Measurements from ENCODE around the gene NECAB2. TPM values are rescaled to one million over a fixed set of nuclear protein-coding genes. Genes with fewer than 3 reads are reported as not detected.

NECAB2 gene
- polyA plus RNA-seq, 1 donor from 2014 or later: 12.5 TPM

DNA sequence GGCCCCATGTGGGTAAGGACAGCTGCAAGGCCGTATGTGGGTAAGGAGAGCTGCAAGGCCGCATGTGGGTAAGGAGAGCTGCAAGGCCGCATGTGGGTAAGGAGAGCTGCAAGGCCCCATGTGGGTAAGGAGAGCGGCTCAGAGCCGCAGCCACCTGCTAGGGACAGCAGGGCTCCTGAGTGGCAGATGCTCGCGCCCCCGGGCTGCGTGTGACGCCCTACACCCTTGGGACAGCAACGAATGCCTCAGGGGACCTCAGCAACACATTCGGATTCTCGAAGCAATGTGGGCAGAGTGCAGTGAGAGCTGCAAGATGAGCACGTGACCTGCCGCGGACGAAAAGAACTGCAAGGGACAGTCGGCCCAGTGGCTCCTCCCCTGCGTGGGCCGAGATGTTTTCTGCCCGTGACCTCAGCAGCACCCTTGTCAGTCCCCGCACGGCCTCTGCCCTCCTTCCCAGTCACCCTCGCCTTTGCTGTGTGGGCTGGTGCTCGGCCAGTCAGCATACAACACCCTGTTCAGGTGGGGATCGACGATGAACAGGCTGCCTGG lies 84.1 kb downstream of the NECAB2 start:
- Histone ChIP-seq H3K9me3 (ENCODE audit: low read length) (no peaks in the 10 kb centered on the region), H3F3A (ENCODE audit: insufficient read depth, low read length, poor library complexity, severe bottlenecking) (no peaks in the 10 kb centered on the region), H3K4me3 (ENCODE audit: low read length) (no peak overlapping the region), H3K9ac (ENCODE audit: low read length) (no peak overlapping the region), H3K79me2 (replicated peaks; ENCODE audit: insufficient read depth, low read length) (no peaks in the 10 kb centered on the region), H3K27ac (ENCODE audit: low read length) (no peak overlapping the region), H3K9me2 (ENCODE audit: insufficient read depth, low read length) (no peaks in the 10 kb centered on the region), H3K4me2 (ENCODE audit: low read length) (no peak overlapping the region), H4K20me1 (ENCODE audit: insufficient read depth) (no peaks in the 10 kb centered on the region), H3K27me3 (ENCODE audit: insufficient read depth, low read depth, low read length) (no peaks in the 10 kb centered on the region), H3K36me3 (ENCODE audit: insufficient read depth, low read length) (peaks cover 11% of the 10 kb centered on the region), H2AFZ (ENCODE audit: low read depth, low read length) (no peak overlapping the region)
- TF ChIP-seq, protein P1, sequence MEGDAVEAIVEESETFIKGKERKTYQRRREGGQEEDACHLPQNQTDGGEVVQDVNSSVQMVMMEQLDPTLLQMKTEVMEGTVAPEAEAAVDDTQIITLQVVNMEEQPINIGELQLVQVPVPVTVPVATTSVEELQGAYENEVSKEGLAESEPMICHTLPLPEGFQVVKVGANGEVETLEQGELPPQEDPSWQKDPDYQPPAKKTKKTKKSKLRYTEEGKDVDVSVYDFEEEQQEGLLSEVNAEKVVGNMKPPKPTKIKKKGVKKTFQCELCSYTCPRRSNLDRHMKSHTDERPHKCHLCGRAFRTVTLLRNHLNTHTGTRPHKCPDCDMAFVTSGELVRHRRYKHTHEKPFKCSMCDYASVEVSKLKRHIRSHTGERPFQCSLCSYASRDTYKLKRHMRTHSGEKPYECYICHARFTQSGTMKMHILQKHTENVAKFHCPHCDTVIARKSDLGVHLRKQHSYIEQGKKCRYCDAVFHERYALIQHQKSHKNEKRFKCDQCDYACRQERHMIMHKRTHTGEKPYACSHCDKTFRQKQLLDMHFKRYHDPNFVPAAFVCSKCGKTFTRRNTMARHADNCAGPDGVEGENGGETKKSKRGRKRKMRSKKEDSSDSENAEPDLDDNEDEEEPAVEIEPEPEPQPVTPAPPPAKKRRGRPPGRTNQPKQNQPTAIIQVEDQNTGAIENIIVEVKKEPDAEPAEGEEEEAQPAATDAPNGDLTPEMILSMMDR (IDR thresholded peaks at IDR 0.05; ENCODE audit: poor library complexity, severe bottlenecking): no peak
- TF ChIP-seq EP300 (conservative IDR thresholded peaks at IDR 0.05; ENCODE audit: poor library complexity, severe bottlenecking) (no peak), RAD21 (conservative IDR thresholded peaks at IDR 0.05) (no peak), EZH2 (IDR thresholded peaks at IDR 0.05; ENCODE audit: borderline replicate concordance, insufficient read depth, low read length, poor library complexity, severe bottlenecking) (no peak), MXI1 (conservative IDR thresholded peaks at IDR 0.05; ENCODE audit: poor library complexity, severe bottlenecking) (no peak), SMC3 (conservative IDR thresholded peaks at IDR 0.05; ENCODE audit: poor library complexity) (no peak), POLR2AphosphoS5 (IDR thresholded peaks at IDR 0.05) (no peak), TAF1 (IDR thresholded peaks at IDR 0.05; ENCODE audit: low read depth) (no peak)
- TF ChIP-seq, protein P2, sequence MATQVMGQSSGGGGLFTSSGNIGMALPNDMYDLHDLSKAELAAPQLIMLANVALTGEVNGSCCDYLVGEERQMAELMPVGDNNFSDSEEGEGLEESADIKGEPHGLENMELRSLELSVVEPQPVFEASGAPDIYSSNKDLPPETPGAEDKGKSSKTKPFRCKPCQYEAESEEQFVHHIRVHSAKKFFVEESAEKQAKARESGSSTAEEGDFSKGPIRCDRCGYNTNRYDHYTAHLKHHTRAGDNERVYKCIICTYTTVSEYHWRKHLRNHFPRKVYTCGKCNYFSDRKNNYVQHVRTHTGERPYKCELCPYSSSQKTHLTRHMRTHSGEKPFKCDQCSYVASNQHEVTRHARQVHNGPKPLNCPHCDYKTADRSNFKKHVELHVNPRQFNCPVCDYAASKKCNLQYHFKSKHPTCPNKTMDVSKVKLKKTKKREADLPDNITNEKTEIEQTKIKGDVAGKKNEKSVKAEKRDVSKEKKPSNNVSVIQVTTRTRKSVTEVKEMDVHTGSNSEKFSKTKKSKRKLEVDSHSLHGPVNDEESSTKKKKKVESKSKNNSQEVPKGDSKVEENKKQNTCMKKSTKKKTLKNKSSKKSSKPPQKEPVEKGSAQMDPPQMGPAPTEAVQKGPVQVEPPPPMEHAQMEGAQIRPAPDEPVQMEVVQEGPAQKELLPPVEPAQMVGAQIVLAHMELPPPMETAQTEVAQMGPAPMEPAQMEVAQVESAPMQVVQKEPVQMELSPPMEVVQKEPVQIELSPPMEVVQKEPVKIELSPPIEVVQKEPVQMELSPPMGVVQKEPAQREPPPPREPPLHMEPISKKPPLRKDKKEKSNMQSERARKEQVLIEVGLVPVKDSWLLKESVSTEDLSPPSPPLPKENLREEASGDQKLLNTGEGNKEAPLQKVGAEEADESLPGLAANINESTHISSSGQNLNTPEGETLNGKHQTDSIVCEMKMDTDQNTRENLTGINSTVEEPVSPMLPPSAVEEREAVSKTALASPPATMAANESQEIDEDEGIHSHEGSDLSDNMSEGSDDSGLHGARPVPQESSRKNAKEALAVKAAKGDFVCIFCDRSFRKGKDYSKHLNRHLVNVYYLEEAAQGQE (IDR thresholded peaks at IDR 0.05; ENCODE audit: borderline replicate concordance): no peak

Small RNAs within 50 kb of the gene (small RNA-seq; reads per million reads assigned to genes)
- 0 to 0.06 (median 0) reads per million in 3 experiments for gene RNA5SP432

Other genes with a start within 250 kb of the NECAB2 start
- 158 and 184 TPM in 2 replicates for gene HSBP1, start 160.3 kb upstream of the NECAB2 start, polyA plus RNA-seq
- gene MLYCD, start 69.1 kb upstream of the NECAB2 start, polyA plus RNA-seq: 2.4 and 3.3 TPM in 2 replicates
- 2.1 TPM in 1 of 2 replicates, not detected in the other for gene OSGIN1, start 15.0 kb upstream of the NECAB2 start, polyA plus RNA-seq
- gene SLC38A8, start 74.6 kb downstream of the NECAB2 start, polyA plus RNA-seq: not detected in 2 replicates
- 66.9 and 86.9 TPM in 2 replicates for gene MBTPS1, start 148.7 kb downstream of the NECAB2 start, polyA plus RNA-seq
- gene HSDL1, start 176.9 kb downstream of the NECAB2 start, polyA plus RNA-seq: 211 and 217 TPM in 2 replicates
- 0.71 TPM in 1 of 2 replicates, not detected in the other for gene DNAAF1, start 177.1 kb downstream of the NECAB2 start, polyA plus RNA-seq
- 25.5 and 43.3 TPM in 2 replicates for gene TAF1C, start 218.8 kb downstream of the NECAB2 start, polyA plus RNA-seq
- not detected in 2 replicates for gene ADAD2, start 222.9 kb downstream of the NECAB2 start, polyA plus RNA-seq

All from neural cell (in vitro differentiated cells).